ENCODE measurements around the gene GEN1.

The GEN1 gene

GRCh38 chr2:17753803-17754663, at the start of gene GEN1, which contains the start of gene SMC6:
Gene GEN1, plus strand, starts transcription at chr2:17754138. Its CDS starts 5,806 bp downstream, at chr2:17759944.
Gene SMC6, minus strand, starts transcription at chr2:17753810. Its CDS starts 7,864 bp downstream, at chr2:17745946.
- DNase-seq (ENCODE audit: low read depth): peak; percentile 79

- no peak for DNase-seq (ENCODE audit: low read depth)
Observed at GRCh38 chr2:17706845-17707244, 47.1 kb upstream of the GEN1 start.

- no peak for DNase-seq (ENCODE audit: low read depth)
Observed at GRCh38 chr2:17708501-17708900, 45.4 kb upstream of the GEN1 start.

- DNase-seq (ENCODE audit: low read depth): no peak
Observed at GRCh38 chr2:17709897-17710296, 44.0 kb upstream of the GEN1 start.

- no peak for DNase-seq (ENCODE audit: low read depth)
Observed at GRCh38 chr2:17710547-17711248, 43.2 kb upstream of the GEN1 start.

GRCh38 chr2:17713291-17713690, 40.6 kb upstream of the GEN1 start:
- no peak for DNase-seq (ENCODE audit: low read depth)

GRCh38 chr2:17717666-17718065, 36.3 kb upstream of the GEN1 start:
- no peak for DNase-seq (ENCODE audit: low read depth)

GRCh38 chr2:17718689-17719088, 35.2 kb upstream of the GEN1 start:
- DNase-seq (ENCODE audit: low read depth): no peak

- no peak for DNase-seq (ENCODE audit: low read depth)
Observed at GRCh38 chr2:17719562-17720371, 34.2 kb upstream of the GEN1 start.

GRCh38 chr2:17728210-17728609, 25.7 kb upstream of the GEN1 start:
- DNase-seq (ENCODE audit: low read depth): no peak

- DNase-seq (ENCODE audit: low read depth): no peak
Observed at GRCh38 chr2:17729880-17730279, 24.1 kb upstream of the GEN1 start.

GRCh38 chr2:17733599-17733998, 20.3 kb upstream of the GEN1 start:
- DNase-seq (ENCODE audit: low read depth): no peak

- DNase-seq (ENCODE audit: low read depth): no peak
Observed at GRCh38 chr2:17735864-17736263, 18.1 kb upstream of the GEN1 start.

GRCh38 chr2:17736989-17737388, 16.9 kb upstream of the GEN1 start:
- no peak for DNase-seq (ENCODE audit: low read depth)

- no peak for DNase-seq (ENCODE audit: low read depth)
Observed at GRCh38 chr2:17740203-17740602, 13.7 kb upstream of the GEN1 start.

GRCh38 chr2:17747684-17748452, 6.1 kb upstream of the GEN1 start:
- DNase-seq (ENCODE audit: low read depth): no peak

- no peak for DNase-seq (ENCODE audit: low read depth)
Observed at GRCh38 chr2:17748745-17749144, 5.2 kb upstream of the GEN1 start.

GRCh38 chr2:17749753-17750438, 4.0 kb upstream of the GEN1 start:
- no peak for DNase-seq (ENCODE audit: low read depth)

GRCh38 chr2:17752246-17752645, 1.7 kb upstream of the GEN1 start:
- no peak for DNase-seq (ENCODE audit: low read depth)

GRCh38 chr2:17752892-17753802, 791 bp upstream of the GEN1 start:
- DNase-seq (ENCODE audit: low read depth): no peak

All from GM04504 (cell line).